GM18505 (cell line): ENCODE measurements around the gene AIP.
A peak's percentile ranks its signal among the peaks of the same experiment; 100 is the strongest.

Experiments used
- ATAC-seq: cut with Tn5 transposase; IDR thresholded peaks from one replicate; pipeline ENCODE4 v1.9.1; 2021; ENCODE audit not compliant: unreplicated experiment
- POLR2A ChIP-seq: IDR thresholded peaks from 4 replicates; pipeline ENCODE4 v1.6.1; 2011; ENCODE audit warnings: borderline replicate concordance; ENCODE audit not compliant: insufficient read depth, insufficient read length; ENCODE audit errors: extremely low read depth

Gene AIP

DNA sequence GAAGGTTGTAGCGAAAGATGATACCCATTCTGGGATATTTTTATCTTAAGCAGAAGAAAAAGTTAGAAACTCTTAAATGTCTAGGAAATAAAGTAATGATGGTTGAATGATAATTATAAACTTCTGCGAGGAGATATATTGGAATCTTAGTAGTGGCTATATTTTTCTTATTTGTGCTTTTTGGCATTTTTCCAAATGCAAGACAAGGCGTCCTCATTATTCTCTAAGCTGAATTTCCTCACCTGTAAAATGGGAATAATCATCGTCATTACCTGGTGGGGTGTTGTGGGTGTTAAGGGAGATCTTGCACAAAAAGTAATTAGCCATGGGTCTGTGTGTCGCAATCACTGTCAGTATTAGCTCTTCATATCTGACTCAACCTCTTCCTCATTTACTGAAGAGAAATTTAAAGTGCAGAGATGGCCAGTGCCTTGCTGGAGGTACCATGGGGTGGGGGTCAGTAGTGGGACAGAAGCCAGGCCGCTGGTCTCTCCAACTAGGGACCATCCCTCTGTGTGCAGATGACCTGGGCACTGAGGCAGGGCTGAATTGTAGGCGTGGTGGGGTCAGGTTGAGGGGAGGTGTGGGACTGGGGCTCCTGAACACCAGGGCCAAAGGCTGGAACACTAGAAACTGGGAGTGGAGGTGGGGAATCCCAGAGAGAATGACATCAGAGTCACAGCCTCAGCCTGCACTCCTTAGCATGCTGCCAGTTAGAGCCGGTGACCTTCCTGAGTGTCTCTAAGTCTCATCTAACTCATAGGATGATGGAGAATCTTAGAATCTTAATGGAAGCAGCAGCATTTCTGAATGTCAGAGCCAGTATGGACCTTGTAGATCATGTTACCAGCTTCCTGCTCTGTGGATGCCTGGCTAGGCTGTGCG, 18.2 kb downstream of the AIP start:
- no peak for ATAC-seq
- TF ChIP-seq POLR2A = no peak

DNA sequence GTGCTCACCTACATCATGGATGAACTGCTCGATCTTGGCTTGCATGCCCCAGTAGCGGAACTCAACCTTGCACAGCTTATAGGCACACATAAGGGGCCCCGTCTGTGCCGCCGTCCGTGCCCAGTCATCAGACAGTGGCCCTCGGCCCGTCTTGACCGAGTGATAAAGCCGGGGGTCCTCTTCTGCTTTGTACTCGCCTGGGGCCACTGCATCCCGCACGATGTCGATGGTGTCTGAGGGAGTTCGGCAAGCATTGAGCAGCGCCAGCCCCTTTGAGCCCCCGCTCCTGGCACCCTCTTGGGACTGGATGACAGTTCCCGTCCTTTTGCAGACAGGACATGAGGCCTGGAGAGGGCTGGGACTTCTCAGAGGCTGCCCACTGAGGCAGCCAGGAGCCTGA, 19.0 kb downstream of the AIP start:
- ATAC-seq = no peak
- TF ChIP-seq POLR2A = no peak

GRCh38 chr11:67502328-67502979, 19.6 kb downstream of the AIP start:
- no peak for TF ChIP-seq POLR2A

DNA sequence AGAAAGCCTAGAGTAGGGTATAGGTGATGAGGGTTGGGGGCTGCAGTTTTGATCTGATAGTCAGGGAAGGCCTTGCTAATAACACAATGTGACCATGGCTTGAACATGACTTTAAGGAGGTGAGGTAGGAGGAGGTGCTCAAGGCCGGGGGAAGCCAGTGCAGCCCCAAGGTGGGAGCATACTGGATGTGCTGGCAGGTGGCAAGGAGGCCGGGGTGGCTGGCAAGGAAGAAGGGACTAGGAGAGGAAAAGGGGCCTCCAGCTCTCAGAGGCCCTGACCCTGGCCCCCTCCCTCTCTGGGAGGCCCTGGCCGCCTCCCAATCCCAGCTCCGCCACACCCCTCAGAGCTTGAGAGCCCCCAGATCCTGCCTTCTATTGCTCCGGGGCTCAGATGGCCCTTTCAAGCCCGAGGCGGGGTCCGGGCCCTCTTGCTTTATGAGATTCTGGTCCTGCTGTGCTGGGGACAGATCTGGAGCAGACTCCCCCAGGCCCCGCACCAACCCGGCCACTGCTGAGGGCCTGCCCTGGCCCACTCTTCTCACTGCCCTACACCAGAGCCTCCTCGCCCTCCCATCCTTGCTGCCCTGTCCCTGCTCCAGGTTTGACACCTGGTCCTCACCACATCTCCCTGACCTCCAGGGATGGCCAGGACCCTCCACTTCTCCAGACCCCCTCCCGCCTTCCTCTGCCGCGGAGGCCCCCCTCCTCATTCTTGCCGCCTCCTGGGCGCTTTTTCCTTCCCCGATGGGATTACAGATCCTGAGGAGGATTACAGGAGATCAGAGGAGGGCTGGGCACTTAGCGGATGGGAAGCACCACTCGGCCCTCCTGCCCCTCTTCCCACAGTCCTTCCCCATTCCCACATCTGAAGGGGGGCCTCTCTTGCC, 20.5 kb downstream of the AIP start:
- no peak for ATAC-seq
- TF ChIP-seq POLR2A = no peak

More at GRCh38 chr11:67502328-67502979, 19.6 kb downstream of the AIP start:
- no peak for ATAC-seq

- no peak for TF ChIP-seq POLR2A
- no peak for ATAC-seq
Measured at GRCh38 chr11:67504005-67504949, 21.5 kb downstream of the AIP start.

- TF ChIP-seq POLR2A = peak; percentile 18
- ATAC-seq = no peak
Measured at GRCh38 chr11:67504950-67505581, 22.2 kb downstream of the AIP start, which contains the start of gene PITPNM1. PITPNM1 (minus strand) TSS chr11:67505363; CDS start chr11:67504180, 1,183 bp downstream.

DNA sequence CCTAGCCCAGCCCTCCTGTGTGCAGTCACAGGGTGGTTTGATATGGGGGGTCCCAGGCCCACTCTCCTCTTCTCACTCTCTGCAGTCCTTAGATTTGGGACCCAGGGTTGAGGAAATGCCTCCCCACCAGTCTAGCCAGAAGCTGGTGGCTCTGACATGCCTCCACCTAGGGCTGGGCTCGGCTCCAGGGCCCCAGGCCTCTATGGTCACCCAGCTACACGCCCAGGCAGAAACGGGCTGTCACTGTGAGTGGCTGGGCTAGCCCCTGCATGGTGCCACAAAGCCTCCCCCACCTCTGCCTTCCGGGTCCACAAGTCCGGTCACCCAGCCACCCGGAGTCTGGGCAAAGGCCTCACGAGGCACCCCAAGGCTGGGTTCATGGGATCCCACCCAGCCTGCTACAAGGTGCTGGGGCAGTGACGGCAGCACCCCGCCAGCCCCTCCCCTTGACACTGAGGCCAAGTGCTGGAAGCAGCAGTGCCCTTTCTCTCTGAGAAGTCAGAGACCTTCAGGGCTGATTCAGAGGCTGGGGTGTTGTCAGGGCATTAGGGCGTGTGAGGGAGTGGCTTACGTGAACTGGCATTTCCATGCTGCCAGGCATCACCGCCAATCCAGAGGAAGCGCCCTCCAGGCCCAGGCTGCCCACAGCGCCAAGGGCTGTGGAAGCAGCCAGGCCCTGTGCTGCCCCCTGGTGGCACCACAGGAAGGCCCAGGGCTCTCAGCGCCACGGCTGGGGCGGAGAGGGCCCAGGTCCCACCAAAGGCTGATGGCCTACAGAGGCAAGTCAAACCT, 23.0 kb downstream of the AIP start:
- TF ChIP-seq POLR2A = no peak
- ATAC-seq = no peak

DNA sequence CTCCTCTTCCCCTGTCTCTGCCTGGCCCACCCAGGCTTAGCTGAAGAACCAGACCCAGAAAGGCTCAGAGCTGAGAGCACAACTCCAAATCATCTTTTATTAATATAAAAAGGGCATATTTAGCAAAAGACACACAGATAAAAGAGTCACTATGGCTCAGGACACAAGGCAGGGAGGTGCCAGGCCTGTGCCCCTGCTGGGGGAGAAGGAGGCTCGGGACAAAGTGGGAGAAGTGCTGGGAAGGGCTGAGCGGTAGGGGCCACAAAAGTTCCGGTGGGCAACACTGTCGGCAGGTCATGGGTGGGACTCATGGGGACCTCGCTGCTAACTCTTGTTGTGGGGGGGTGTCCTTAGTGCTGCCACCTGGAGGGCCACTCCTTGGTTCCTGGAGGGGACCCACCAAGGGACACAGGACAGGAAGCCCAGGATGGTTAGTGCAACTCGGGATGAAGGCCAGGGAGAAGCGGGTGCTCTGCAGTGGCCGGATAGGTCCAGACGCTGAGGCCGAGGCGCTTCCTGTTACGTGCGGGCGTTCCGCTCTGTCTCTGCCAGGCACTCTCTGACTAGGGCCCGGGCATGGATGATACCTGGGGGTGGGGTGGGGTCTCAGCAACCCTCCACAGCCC, 23.7 kb downstream of the AIP start:
- no peak for ATAC-seq
- TF ChIP-seq POLR2A = no peak

DNA sequence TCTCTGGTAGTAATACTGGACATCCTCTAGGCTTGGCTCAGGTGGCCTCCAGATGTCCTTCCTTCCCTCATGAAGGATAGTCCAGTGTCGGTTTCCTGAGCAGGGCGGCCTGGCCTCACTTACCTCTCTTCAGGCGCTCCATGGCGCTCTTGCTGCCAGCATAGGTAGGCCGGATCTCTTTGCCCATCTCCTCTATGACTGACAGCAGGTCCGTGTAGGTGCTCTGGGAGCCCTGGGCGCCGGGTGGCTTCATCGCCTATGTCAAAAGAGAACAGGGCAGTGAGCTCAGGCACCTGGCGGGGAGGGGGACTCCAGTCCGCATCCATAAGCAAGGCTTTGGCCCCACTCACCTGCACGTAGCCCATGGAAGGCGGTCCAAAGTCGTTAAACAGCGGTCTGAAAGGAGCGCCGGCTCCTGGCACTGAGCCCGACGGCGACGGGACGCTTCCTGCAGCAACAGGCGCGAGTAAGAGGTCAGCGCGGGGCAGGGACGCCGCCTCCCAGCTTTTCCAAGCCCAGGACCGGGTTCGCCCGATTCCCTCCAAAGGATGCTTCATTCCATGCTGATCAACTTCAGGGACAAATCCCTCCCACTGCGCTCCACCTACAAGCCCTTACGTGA, 24.5 kb downstream of the AIP start:
- TF ChIP-seq POLR2A = no peak
- ATAC-seq = no peak

GRCh38 chr11:67507864-67508485, 25.1 kb downstream of the AIP start, which contains the start of gene CDK2AP2:
CDK2AP2 (minus strand) TSS chr11:67508162; CDS start chr11:67508082, 80 bp downstream.
- ATAC-seq = peak; percentile 64
- peak; percentile 81 for TF ChIP-seq POLR2A
